NOMO-1 treated with dmso at 0.1 percent for 144 hours (cell line): ENCODE data around the gene SARNP.

ENCODE experiments used
- DNase-seq: peaks from one replicate; lab custom pipeline; 2025; ENCODE audit not compliant: unreplicated experiment; lab: John Stamatoyannopoulos, UW

Gene SARNP

GRCh38 chr12:55743406-55744339 lies 73.9 kb downstream of the SARNP start:
- peak; percentile 56 for DNase-seq

DNA sequence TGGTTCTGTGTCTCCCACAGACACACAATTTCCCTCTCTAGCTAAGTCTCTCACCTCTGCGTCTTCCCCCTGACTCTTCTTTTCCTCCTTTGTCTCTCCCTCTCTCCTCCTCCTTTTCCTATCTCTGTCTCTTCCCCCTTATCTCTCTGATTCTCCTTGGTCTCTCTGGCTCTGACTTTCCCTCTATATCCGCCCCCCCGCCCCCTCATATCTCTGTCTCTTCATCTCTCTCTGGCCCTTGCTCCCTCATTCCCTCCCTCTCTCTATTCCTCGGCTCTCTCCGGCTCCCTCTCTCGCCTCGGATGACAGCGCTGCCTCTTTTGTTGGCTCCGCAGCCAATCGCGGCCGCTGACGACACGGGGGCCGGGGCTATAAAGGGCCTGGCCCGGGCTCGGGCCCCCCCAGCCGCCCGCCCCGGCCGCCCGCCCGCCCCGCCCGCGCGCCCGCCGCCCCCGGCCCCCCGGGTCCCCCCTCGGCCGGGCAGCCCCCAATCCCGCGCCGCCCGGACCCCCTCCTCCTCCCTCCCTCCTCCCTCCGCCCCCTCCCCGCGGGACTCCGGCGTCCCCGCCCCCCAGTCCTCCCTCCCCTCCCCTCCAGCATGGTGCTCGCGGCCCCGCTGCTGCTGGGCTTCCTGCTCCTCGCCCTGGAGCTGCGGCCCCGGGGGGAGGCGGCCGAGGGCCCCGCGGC lies 74.7 kb downstream of the SARNP start, which contains the start of gene GDF11:
TSS of gene GDF11 (plus strand) at position 404 of the 687 bp plus-strand sequence. CDS start at position 599, 195 bp downstream.
- peak; percentile 56 for DNase-seq

GRCh38 chr12:55741931-55742680 lies 75.4 kb downstream of the SARNP start:
- no peak for DNase-seq

- no peak for DNase-seq
Observed at GRCh38 chr12:55739025-55739378, 78.5 kb downstream of the SARNP start.

GRCh38 chr12:55738123-55739024 lies 79.2 kb downstream of the SARNP start:
- DNase-seq, result peak; percentile 70

DNA sequence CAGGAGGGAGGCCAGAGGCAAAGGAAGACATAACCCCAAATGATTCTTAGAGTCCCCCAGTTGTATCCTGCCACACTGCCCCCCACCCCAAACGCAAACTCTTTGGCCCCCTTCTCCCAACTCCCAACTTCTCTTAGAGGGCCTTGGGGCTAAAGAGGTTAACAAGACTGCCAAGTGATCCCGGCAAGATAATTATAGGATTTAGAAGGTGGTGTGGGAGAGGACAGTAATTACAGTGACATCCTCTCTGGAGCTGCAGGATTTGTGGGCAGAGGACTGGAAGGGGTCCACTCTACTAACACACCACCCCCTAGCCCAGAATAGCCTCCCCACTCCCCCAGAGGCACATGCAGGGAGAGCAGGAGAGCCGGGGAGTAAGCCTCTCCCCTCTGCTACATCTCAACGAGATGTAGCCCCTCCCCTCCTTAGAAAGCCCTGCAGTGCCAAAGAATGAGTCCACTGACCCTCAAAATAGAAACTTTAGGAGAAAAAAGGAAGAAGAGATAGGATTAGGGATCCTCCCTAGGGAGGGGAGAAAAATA lies 79.9 kb downstream of the SARNP start:
- no peak for DNase-seq

- DNase-seq, result peak; percentile 37
Observed at GRCh38 chr12:55736780-55737580, 80.5 kb downstream of the SARNP start.

DNA sequence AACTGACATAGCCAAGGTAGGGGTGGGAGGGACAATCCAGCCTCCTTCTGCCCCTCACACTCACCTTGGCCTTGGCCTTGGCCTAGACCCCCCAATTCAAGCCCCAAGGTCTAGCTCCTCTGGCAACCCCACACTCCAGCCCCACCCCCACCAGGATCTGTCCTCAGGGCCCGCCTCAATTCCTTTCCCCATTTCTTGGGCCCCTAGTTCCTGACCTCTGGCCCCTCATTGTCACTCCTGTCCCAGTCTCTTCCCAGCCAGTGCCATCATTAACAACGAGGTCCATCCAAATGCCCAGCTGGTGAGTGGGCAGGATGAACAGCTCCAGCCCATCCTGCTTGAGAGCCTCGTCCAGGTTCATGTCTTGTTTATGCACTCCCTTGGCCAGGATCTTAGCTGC lies 81.4 kb downstream of the SARNP start:
- no peak for DNase-seq

- no peak for DNase-seq
Observed at GRCh38 chr12:55734595-55734994, 82.9 kb downstream of the SARNP start.

DNA sequence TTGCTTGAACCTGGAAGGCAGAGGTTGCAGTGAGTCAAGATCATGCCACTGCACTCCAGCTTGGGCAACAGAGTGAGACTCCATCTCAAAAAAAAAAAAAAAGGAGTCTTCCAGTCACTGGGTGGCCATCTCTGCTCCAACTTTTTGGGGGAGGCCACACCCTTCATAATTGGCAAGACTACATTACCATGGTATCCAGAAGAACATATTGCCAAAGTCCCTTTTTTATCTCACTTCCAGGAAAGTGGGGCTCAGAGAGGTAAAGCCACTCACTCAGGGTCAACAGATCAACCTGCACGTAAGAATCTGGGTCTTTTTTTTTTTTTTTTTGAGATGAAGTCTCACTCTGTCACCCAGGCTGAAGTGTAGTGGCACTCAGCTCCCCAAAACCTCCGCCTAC lies 83.7 kb downstream of the SARNP start:
- DNase-seq, result no peak

- DNase-seq, result no peak
Observed at GRCh38 chr12:55733021-55733555, 84.4 kb downstream of the SARNP start.

DNA sequence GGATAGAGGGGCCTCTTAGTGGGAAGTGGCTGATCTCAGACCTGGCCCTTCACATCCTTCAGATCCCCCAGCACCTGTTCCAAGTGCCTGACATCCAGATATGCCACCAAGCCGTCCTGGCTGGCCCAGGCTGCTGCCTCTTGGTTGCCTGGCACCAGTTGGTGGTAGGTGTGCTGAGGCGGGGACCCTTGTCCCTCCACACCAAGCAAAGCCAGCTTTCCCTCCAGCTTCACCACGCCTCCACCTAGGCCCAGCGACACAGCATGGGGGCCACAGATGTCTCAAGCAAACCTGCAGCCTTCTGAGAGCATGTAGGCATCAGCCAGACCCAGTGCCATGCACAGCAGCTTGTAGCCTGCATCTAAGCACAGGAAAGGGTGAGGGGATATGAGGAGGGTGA lies 85.2 kb downstream of the SARNP start:
- DNase-seq, result no peak

- DNase-seq, result peak; percentile 54
Observed at GRCh38 chr12:55729819-55730818, 87.4 kb downstream of the SARNP start.

DNA sequence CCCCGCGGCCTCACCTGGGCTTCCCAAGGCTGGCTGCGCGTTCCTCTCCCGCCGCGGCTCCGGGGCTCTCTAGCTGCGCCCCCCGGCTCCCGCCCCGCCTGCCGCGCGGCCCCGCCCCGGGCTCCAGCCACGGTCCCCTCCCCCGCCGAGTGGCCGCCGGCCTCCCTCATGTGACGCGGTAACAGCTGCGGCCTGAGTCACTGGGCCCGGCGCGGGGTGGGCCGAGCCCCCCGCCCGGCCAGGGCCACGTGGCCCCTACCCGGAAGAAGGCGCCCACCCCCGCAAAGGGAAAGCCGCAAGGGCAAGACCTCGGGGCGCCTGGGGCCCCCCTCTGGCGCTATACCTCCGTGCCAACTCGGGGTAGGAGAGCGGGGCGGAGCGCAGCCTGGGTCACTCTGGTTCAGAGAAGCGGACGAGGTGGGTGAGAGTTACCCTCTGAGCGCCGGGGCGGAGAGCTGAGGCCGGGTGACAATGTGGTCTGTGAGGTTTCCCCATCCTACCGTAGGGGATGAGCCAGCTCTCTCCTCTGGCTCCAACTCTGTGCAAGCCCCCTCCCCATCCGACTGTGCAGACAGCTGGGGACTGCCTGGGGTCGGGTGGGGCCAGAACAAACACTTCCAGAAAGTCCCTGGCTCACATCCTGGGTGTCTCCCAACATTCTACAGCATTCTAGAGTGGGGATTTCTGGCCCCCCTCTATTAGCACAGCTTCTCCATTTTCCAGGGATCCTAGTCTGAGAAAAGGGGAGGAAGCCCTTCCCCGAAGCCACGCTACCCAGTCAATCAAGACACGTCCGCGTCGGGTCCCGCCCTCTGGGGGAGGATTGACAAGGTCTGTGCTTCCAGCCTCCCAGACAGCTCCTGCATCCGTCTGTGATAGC lies 88.3 kb downstream of the SARNP start, which contains the start of gene CD63:
TSS of gene CD63 (minus strand) at position 71 of the 880 bp plus-strand sequence. CDS start 668 bp downstream, outside the sequence.
- peak; percentile 67 for DNase-seq

DNA sequence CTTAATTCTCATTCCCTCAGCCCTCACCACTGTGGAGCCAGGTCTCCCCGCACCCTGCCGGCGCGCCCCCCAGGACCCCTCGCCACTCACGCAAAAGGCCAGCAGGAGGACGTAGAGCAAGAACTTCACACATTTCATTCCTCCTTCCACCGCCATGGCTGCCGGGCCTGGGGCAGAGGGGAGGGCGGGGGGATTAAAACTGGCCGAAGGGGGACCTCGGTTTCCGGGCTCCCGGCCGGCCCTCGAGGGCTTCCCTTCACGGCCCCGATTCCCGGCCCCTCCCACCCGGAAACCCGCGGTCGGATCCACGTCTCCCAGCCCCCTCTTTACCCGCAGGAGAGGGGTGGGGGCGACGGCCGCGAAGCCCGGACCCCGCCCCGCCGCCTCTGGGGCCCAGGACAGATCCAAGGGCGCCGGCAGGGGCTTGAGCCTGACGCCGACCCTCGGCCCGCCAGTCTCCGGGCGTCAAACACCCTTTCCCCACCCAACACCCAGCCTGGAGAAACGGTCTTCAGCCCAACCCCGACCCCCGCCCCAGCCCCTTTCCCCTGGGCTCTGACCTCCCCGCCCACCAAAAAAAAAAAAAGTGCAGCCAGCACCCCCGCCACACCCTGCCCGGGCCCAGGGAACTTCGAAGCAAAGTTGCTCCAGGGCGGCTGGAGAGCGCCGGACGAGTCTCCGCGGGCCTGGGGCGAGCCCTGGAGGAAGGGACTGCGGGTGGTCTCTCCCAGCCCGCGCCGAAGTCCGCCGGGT lies 89.2 kb downstream of the SARNP start:
- DNase-seq, result no peak

GRCh38 chr12:55727643-55728185 lies 89.8 kb downstream of the SARNP start:
- no peak for DNase-seq
